HepG2 (cell line): ENCODE results near the gene DSCAM. TPM values are rescaled to one million over a fixed set of nuclear protein-coding genes. Genes with fewer than 3 reads are reported as not detected.

ENCODE experiments used
- ATAC-seq: fragments of 200-7000 bp; cut with Tn5 transposase; 3 replicates; pipeline ENCODE4 v1.9.1; 2020; ENCODE audit warnings: mild to moderate bottlenecking, moderate library complexity
- BruUV-seq: library from RNA; stranded (reverse); fragments of 400-500 nt; replicated peaks from 2 replicates; lab custom pipeline; 2021; lab: Mats Ljungman, UMichigan
- CTCF ChIA-PET: fragments of 300-600 bp; formaldehyde crosslinking; extraction: SDS; loops from one replicate; lab custom pipeline; 2021; ENCODE audit warnings: low total read pairs, inconsistent platforms, low intra/inter-chr PET ratio; lab: Yijun Ruan, JAX
- POLR2A ChIA-PET: fragments of 350-600 bp; sonication (Branson Sonifier 250); formaldehyde crosslinking; loops from one replicate; lab custom pipeline; 2020; ENCODE audit warnings: antibody characterized with exemption, inconsistent platforms; lab: Yijun Ruan, JAX
- DNase-seq: peaks from one replicate; pipeline ENCODE4 v3.0.0-alpha.2; 2015; ENCODE audit warnings: low spot score
- FAIRE-seq: peaks from 3 replicates; lab custom pipeline; 2011; peaks lifted over from hg19 to GRCh38; lab: Jason Lieb, UNC
- H2AFZ ChIP-seq: one replicate; pipeline ENCODE4 v1.6.1; 2011; ENCODE audit warnings: low read length, inconsistent platforms
- H3K27ac ChIP-seq: fragments of 300-600 bp; 3 replicates; pipeline ENCODE4 v1.8.0; 2011; ENCODE audit warnings: mixed run types, mild to moderate bottlenecking, mixed read lengths, low read length, inconsistent platforms; ENCODE audit not compliant: insufficient read depth; ENCODE audit errors: extremely low read length
- H3K27me3 ChIP-seq, 2 experiments: fragments of 200-600 bp in 1 of 2; 2 replicates in 1 of 2; 3 replicates in 1 of 2; pipeline versions ENCODE4 v1.6.0 to v1.8.0; 2011; ENCODE audit warnings: low read length in 2 of 2, mild to moderate bottlenecking in 2 of 2, moderate library complexity in 2 of 2, inconsistent platforms in 1 of 2; ENCODE audit not compliant: insufficient read depth in 2 of 2, control insufficient read depth in 1 of 2
- H3K36me3 ChIP-seq, 2 experiments: fragments of 200-600 bp in 1 of 2; replicated peaks in 1 of 2; 2 replicates in 1 of 2; 3 replicates in 1 of 2; pipeline versions ENCODE4 v1.5.1 to v1.8.0; 2011; ENCODE audit warnings: low read length in 2 of 2, inconsistent platforms in 1 of 2; ENCODE audit not compliant: insufficient read depth in 2 of 2, control insufficient read depth in 1 of 2
- H3K4me1 ChIP-seq: 2 replicates; pipeline ENCODE4 v1.5.1; 2012; ENCODE audit warnings: low read length, inconsistent platforms; ENCODE audit not compliant: insufficient read depth
- H3K4me2 ChIP-seq: 2 replicates; pipeline ENCODE4 v1.6.0; 2011; ENCODE audit warnings: low read depth, low read length, inconsistent platforms
- H3K4me3 ChIP-seq, 3 experiments: fragments of 200-600 bp in 1 of 3; sonication (generic), shearing (Covaris generic) in 1 of 3; replicated peaks in 1 of 3; 2 replicates each; pipeline ENCODE4 v1.5.1; 2011 to 2016; ENCODE audit warnings: low read length in 3 of 3, inconsistent platforms in 2 of 3, low read depth in 2 of 3, mild to moderate bottlenecking in 2 of 3, control low read depth in 1 of 3, mixed read lengths in 1 of 3; ENCODE audit not compliant: insufficient read depth in 1 of 3
- H3K79me2 ChIP-seq: one replicate; pipeline ENCODE4 v1.6.1; 2011; ENCODE audit warnings: low read length, inconsistent platforms; ENCODE audit not compliant: insufficient read depth
- H3K9ac ChIP-seq: 2 replicates; pipeline ENCODE4 v1.6.0; 2011; ENCODE audit warnings: mild to moderate bottlenecking, low read depth, low read length, inconsistent platforms; ENCODE audit not compliant: insufficient read depth
- H3K9me3 ChIP-seq: 2 replicates; pipeline ENCODE4 v1.5.1; 2012; ENCODE audit warnings: mild to moderate bottlenecking, low read length
- H4K20me1 ChIP-seq: 2 replicates; pipeline ENCODE4 v1.6.0; 2011; ENCODE audit warnings: inconsistent platforms, mild to moderate bottlenecking, low read length, moderate library complexity; ENCODE audit not compliant: insufficient read depth
- DPF2 ChIP-seq: sonication (generic); formaldehyde crosslinking; IDR thresholded peaks from 2 replicates; pipeline ENCODE4 v1.4.0; 2020; ENCODE audit warnings: mild to moderate bottlenecking, low read depth, missing genetic modification reagents, borderline replicate concordance
- FOXP1 ChIP-seq, 2 experiments: fragments of 450-650 bp in 1 of 2; IDR thresholded peaks; 2 replicates each; pipeline ENCODE4 v1.6.1; 2017 to 2018; ENCODE audit warnings: antibody characterized with exemption in 1 of 2
- ISX ChIP-seq: sonication (generic); formaldehyde crosslinking; conservative IDR thresholded peaks from 2 replicates; pipeline ENCODE4 v1.5.0; 2020; ENCODE audit warnings: missing genetic modification reagents
- MIER3 ChIP-seq: IDR thresholded peaks from 2 replicates; pipeline ENCODE4 v1.6.1; 2016; ENCODE audit warnings: missing compliant biosample characterization, borderline replicate concordance
- NCOA5 ChIP-seq: sonication (generic); formaldehyde crosslinking; IDR thresholded peaks from 2 replicates; pipeline ENCODE4 v1.4.0; 2020; ENCODE audit warnings: missing genetic modification reagents
- SYNCRIP ChIP-seq: fragments of 200-400 bp; formaldehyde crosslinking; IDR thresholded peaks from 2 replicates; pipeline ENCODE4 v1.6.1; 2018; ENCODE audit warnings: mild to moderate bottlenecking, low read depth, low read length; ENCODE audit not compliant: insufficient read depth
- ZBTB8A ChIP-seq: sonication (generic); formaldehyde crosslinking; IDR thresholded peaks from 2 replicates; pipeline ENCODE4 v1.4.0; 2020; ENCODE audit warnings: mild to moderate bottlenecking, low read depth, missing genetic modification reagents, borderline replicate concordance
- ZNF713 ChIP-seq: sonication (generic); formaldehyde crosslinking; IDR thresholded peaks from 2 replicates; pipeline ENCODE4 v1.4.0; 2020; ENCODE audit warnings: mild to moderate bottlenecking, missing genetic modification reagents
- WGBS: methylation state at CpG from one replicate; pipeline ENCODE4 v1.1.6; 2017; ENCODE audit warnings: low lambda C conversion rate; 5-methylcytosine and 5-hydroxymethylcytosine counted together
- in situ Hi-C: cut with HindIII; loops from 2 replicates; pipeline ENCODE4 v1.10.0; 2017; ENCODE audit warnings: low pct_unique_long_range_greater_than_20kb; ENCODE audit not compliant: extremely low pct_ligation_motif_present
- intact Hi-C: fragments of 100-400 bp; cut with micrococcal nuclease; formaldehyde crosslinking; loops from one replicate; pipeline ENCODE4 v1.10.0; 2022; ENCODE audit not compliant: unreplicated experiment
- polyA plus RNA-seq, 8 experiments: library from polyadenylated mRNA; depleted of rRNA in 3 of 8; stranded (reverse) in 7 of 8; unstranded in 1 of 8; fragments of >200 nt; fragmentation: Illumina TruSeq in 4 of 8; extraction: Trizol in 4 of 8; gene quantifications; 2 replicates each; pipeline versions ENCODE4 v1.2.1 to v1.2.3, GENCODE V29; 2011 to 2016; ENCODE audit warnings: low read depth in 4 of 8, missing spikeins in 1 of 8, mixed read lengths in 1 of 8; ENCODE audit not compliant: insufficient read depth in 1 of 8
- total RNA-seq, 5 experiments: library from RNA; depleted of rRNA; stranded (reverse); fragments of >200 nt; fragmentation: Illumina TruSeq; extraction: Trizol; gene quantifications; 2 replicates each; pipeline ENCODE4 v1.2.3, GENCODE V29; 2016; ENCODE audit warnings: low read depth in 1 of 5
- TF ChIP-seq, protein P1 (sequence below): sonication (generic); formaldehyde crosslinking; IDR thresholded peaks from 2 replicates; pipeline ENCODE4 v1.5.1; 2020; ENCODE audit warnings: mild to moderate bottlenecking, missing genetic modification reagents, moderate library complexity
- TF ChIP-seq, protein P2 (sequence below): fragments of 450-650 bp; IDR thresholded peaks from 2 replicates; pipeline ENCODE4 v1.6.1; 2017; ENCODE audit warnings: mild to moderate bottlenecking
- TF ChIP-seq, protein P3 (sequence below): sonication (generic); formaldehyde crosslinking; IDR thresholded peaks from 2 replicates; pipeline ENCODE4 v1.5.1; 2020; ENCODE audit warnings: missing genetic modification reagents, mild to moderate bottlenecking, borderline replicate concordance

DSCAM gene
- total and polyA plus RNA-seq, 2 of the 13 experiments (the other 11 are each of a cell fraction or from before 2014, with no cell fraction given): not detected

DNA sequence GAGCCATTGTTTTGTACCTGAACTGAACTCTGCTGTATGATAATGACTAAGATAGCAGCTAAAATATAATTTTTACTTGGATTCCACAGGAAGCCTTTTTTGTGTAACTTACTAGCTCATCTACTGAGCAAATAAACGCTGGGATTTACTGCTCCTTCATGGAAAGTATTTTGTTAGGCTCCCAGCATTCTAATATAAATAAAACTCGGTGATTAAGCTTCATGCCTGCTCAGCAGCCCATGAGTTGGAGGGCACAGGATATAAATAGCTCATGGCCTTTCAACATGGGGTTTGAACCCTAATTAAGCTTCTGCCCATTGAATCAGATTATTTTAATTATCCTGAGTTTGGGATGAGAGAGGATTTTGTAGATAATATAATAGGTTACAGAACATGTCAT is 799.7 kb downstream of the DSCAM start:
- Histone ChIP-seq H3K27ac (no peak overlapping the region), H3K79me2 (no peaks in the 10 kb centered on the region), H3K9me3 (peaks cover 93% of the 10 kb centered on the region), H4K20me1 (no peaks in the 10 kb centered on the region)
- 0% methylated on average over 2 of the region's 2 CpGs for WGBS
- FAIRE-seq: no peak
- DNase-seq: no peak
- POLR2A ChIA-PET: no interaction called here
- TF ChIP-seq ISX (CRISPR knock-in tag) (no peak), ZBTB8A (CRISPR knock-in tag) (no peak), FOXP1 (IDR thresholded peaks at IDR 0.05) (no peak), FOXP1 (CRISPR knock-in tag; IDR thresholded peaks at IDR 0.05) (no peak), ZNF713 (CRISPR knock-in tag) (no peak), DPF2 (CRISPR knock-in tag) (no peak), MIER3 (CRISPR knock-in tag) (no peak), SYNCRIP (no peak), NCOA5 (CRISPR knock-in tag) (no peak)
- TF ChIP-seq, protein P1, sequence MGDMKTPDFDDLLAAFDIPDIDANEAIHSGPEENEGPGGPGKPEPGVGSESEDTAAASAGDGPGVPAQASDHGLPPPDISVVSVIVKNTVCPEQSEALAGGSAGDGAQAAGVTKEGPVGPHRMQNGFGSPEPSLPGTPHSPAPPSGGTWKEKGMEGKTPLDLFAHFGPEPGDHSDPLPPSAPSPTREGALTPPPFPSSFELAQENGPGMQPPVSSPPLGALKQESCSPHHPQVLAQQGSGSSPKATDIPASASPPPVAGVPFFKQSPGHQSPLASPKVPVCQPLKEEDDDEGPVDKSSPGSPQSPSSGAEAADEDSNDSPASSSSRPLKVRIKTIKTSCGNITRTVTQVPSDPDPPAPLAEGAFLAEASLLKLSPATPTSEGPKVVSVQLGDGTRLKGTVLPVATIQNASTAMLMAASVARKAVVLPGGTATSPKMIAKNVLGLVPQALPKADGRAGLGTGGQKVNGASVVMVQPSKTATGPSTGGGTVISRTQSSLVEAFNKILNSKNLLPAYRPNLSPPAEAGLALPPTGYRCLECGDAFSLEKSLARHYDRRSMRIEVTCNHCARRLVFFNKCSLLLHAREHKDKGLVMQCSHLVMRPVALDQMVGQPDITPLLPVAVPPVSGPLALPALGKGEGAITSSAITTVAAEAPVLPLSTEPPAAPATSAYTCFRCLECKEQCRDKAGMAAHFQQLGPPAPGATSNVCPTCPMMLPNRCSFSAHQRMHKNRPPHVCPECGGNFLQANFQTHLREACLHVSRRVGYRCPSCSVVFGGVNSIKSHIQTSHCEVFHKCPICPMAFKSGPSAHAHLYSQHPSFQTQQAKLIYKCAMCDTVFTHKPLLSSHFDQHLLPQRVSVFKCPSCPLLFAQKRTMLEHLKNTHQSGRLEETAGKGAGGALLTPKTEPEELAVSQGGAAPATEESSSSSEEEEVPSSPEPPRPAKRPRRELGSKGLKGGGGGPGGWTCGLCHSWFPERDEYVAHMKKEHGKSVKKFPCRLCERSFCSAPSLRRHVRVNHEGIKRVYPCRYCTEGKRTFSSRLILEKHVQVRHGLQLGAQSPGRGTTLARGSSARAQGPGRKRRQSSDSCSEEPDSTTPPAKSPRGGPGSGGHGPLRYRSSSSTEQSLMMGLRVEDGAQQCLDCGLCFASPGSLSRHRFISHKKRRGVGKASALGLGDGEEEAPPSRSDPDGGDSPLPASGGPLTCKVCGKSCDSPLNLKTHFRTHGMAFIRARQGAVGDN (CRISPR knock-in tag): no peak
- TF ChIP-seq, protein P2, sequence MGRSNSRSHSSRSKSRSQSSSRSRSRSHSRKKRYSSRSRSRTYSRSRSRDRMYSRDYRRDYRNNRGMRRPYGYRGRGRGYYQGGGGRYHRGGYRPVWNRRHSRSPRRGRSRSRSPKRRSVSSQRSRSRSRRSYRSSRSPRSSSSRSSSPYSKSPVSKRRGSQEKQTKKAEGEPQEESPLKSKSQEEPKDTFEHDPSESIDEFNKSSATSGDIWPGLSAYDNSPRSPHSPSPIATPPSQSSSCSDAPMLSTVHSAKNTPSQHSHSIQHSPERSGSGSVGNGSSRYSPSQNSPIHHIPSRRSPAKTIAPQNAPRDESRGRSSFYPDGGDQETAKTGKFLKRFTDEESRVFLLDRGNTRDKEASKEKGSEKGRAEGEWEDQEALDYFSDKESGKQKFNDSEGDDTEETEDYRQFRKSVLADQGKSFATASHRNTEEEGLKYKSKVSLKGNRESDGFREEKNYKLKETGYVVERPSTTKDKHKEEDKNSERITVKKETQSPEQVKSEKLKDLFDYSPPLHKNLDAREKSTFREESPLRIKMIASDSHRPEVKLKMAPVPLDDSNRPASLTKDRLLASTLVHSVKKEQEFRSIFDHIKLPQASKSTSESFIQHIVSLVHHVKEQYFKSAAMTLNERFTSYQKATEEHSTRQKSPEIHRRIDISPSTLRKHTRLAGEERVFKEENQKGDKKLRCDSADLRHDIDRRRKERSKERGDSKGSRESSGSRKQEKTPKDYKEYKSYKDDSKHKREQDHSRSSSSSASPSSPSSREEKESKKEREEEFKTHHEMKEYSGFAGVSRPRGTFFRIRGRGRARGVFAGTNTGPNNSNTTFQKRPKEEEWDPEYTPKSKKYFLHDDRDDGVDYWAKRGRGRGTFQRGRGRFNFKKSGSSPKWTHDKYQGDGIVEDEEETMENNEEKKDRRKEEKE: no peak
- TF ChIP-seq, protein P3, sequence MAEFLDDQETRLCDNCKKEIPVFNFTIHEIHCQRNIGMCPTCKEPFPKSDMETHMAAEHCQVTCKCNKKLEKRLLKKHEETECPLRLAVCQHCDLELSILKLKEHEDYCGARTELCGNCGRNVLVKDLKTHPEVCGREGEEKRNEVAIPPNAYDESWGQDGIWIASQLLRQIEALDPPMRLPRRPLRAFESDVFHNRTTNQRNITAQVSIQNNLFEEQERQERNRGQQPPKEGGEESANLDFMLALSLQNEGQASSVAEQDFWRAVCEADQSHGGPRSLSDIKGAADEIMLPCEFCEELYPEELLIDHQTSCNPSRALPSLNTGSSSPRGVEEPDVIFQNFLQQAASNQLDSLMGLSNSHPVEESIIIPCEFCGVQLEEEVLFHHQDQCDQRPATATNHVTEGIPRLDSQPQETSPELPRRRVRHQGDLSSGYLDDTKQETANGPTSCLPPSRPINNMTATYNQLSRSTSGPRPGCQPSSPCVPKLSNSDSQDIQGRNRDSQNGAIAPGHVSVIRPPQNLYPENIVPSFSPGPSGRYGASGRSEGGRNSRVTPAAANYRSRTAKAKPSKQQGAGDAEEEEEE (CRISPR knock-in tag): no peak
- TF ChIP-seq, all 625 proteins: peak for 0
- Histone ChIP-seq H2AFZ (no peak overlapping the region), H3K4me3 (no peak overlapping the region), H3K4me1 (no peaks in the 10 kb centered on the region), H3K4me2 (no peak overlapping the region), H3K36me3 (no peaks in the 10 kb centered on the region), H3K27me3 (no peaks in the 10 kb centered on the region), H3K9ac (no peak overlapping the region)
- CTCF ChIA-PET: no interaction called here
- intact Hi-C loops: no loop called here
- no peak for ATAC-seq
- BruUV-seq: no TSS peak
- in situ Hi-C loops: no loop called here
